ENCODE measurements around the gene ACSM4. TPM values are rescaled to one million over a fixed set of nuclear protein-coding genes. Genes with fewer than 3 reads are reported as not detected.

Gene ACSM4
- total and polyA plus RNA-seq, 2 experiments from 2014 or later, result not detected

DNA sequence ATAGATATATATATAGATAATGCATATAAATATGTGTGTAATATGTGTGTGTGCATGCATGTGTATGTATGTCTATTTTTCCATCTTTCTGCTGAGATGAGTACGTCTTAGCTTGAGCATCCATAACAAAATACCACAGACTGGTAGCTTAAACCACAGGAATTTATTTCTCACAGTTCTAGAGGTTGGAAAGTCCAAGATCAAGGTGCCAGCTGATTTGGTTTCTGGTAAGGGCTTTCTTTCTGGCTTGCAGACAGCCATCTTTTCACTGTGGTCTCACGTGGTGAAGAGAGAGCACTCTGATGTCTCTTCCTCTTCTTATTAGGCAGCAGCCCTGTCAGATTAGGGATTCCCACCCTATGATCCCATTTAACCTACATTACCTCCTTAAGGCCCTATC, 47.3 kb downstream of the ACSM4 start:
- H3K27ac ChIP-seq, result no peak overlapping the region
- in situ Hi-C loops (cut with MboI), result no loop called here
- H3K4me2 ChIP-seq (ENCODE audit: unreplicated experiment), result no peak overlapping the region
- no peak for DNase-seq
- 0 out of 2 replicates have a peak, but pooled peaks cover 6% of the 10 kb centered on the region for H3K27me3 ChIP-seq (replicated peaks; ENCODE audit: insufficient read depth)
- no peaks in the 10 kb centered on the region for H3K4me1 ChIP-seq (ENCODE audit: insufficient read depth)
- no peaks in the 10 kb centered on the region for H3F3A ChIP-seq (ENCODE audit: insufficient read depth)
- no peaks in the 10 kb centered on the region for H3K79me2 ChIP-seq (ENCODE audit: insufficient read depth)
- H3K36me3 ChIP-seq (ENCODE audit: low read depth), result no peaks in the 10 kb centered on the region
- no peak overlapping the region for H3K4me3 ChIP-seq
- H4K20me1 ChIP-seq (ENCODE audit: insufficient read depth), result no peaks in the 10 kb centered on the region
- 3 to 5% methylated on average over 2 of the region's 2 CpGs for WGBS, 2 experiments (ENCODE audit: low coverage in 1 of 2, low lambda C conversion rate in 2 of 2, missing lambda C conversion rate in 2 of 2)
- no peak overlapping the region for H3K9ac ChIP-seq
- no peak for TF ChIP-seq EZH2 (IDR thresholded peaks at IDR 0.05; ENCODE audit: insufficient read depth, poor library complexity, severe bottlenecking)
- TF ChIP-seq EZH2phosphoT487 (IDR thresholded peaks at IDR 0.05; ENCODE audit: insufficient read depth, low read depth), result no peak
- no peaks in the 10 kb centered on the region for H3K9me2 ChIP-seq (ENCODE audit: insufficient read depth)
- no peaks in the 10 kb centered on the region for H3K9me3 ChIP-seq (ENCODE audit: low read depth)
- H2AFZ ChIP-seq, result no peak overlapping the region

DNA sequence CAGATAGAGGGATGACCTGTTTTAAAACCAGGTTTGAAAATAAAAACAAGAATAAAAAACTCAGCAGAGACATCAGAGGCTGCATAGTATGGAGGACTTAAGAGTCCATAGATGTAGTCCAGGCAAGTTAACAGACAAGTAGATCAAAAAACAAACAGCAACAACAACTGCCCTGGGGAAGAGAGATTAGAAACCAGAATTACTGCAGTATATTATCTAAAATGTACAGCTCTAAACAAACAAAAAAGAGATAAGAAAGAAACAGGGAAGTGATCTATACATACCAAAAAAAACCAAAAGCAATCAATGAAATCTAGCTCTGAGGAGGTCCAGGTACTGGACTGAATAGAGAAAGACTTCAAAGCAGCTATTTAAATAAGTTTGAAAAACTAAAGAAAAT, 48.8 kb downstream of the ACSM4 start:
- in situ Hi-C loops (cut with MboI), result no loop called here
- Histone ChIP-seq H2AFZ (no peak overlapping the region), H3K4me1 (ENCODE audit: insufficient read depth) (no peaks in the 10 kb centered on the region), H3K4me2 (ENCODE audit: unreplicated experiment) (no peak overlapping the region), H3F3A (ENCODE audit: insufficient read depth) (no peaks in the 10 kb centered on the region), H3K27me3 (replicated peaks; ENCODE audit: insufficient read depth) (peaks cover 10% of the 10 kb centered on the region; the same call in 1 of the 2 replicates), H3K4me3 (no peak overlapping the region), H3K79me2 (ENCODE audit: insufficient read depth) (no peaks in the 10 kb centered on the region), H3K9me2 (ENCODE audit: insufficient read depth) (no peaks in the 10 kb centered on the region), H4K20me1 (ENCODE audit: insufficient read depth) (no peaks in the 10 kb centered on the region), H3K9me3 (ENCODE audit: low read depth) (no peaks in the 10 kb centered on the region), H3K9ac (no peak overlapping the region), H3K36me3 (ENCODE audit: low read depth) (no peaks in the 10 kb centered on the region), H3K27ac (no peak overlapping the region)
- DNase-seq, result no peak
- TF ChIP-seq EZH2 (IDR thresholded peaks at IDR 0.05; ENCODE audit: insufficient read depth, poor library complexity, severe bottlenecking) (no peak), EZH2phosphoT487 (IDR thresholded peaks at IDR 0.05; ENCODE audit: insufficient read depth, low read depth) (no peak)

DNA sequence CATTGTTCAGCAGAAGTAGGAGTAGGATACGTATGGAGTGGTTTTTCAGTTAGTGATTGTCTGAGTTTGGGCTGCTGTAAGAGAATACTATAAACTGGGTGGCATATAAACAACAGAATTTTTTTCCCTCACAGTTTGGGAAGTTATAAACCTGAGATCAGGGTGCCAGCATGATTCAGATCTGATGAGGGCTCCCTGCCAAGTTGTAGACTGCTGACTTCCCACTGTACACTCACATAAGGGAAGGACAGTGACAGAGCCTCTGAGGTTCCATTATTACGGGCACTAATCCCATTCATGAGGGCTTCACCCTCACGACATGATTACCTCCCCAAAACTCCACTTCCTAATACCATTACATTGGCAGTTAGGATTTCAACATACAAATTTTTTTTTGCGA, 50.7 kb downstream of the ACSM4 start:
- no peak for TF ChIP-seq EZH2 (IDR thresholded peaks at IDR 0.05; ENCODE audit: insufficient read depth, poor library complexity, severe bottlenecking)
- TF ChIP-seq EZH2phosphoT487 (IDR thresholded peaks at IDR 0.05; ENCODE audit: insufficient read depth, low read depth), result no peak
- H3K9me3 ChIP-seq (ENCODE audit: low read depth), result no peaks in the 10 kb centered on the region
- no peak overlapping the region for H3K27ac ChIP-seq
- no peak overlapping the region for H2AFZ ChIP-seq
- no peak overlapping the region for H3K9ac ChIP-seq
- H3K36me3 ChIP-seq (ENCODE audit: low read depth), result no peaks in the 10 kb centered on the region
- H3K27me3 ChIP-seq (replicated peaks; ENCODE audit: insufficient read depth), result peaks cover 24% of the 10 kb centered on the region; the same call in 1 of the 2 replicates
- no peaks in the 10 kb centered on the region for H3F3A ChIP-seq (ENCODE audit: insufficient read depth)
- in situ Hi-C loops (cut with MboI), result no loop called here
- peak; percentile 48 for DNase-seq
- H4K20me1 ChIP-seq (ENCODE audit: insufficient read depth), result no peaks in the 10 kb centered on the region
- H3K4me1 ChIP-seq (ENCODE audit: insufficient read depth), result no peaks in the 10 kb centered on the region
- H3K79me2 ChIP-seq (ENCODE audit: insufficient read depth), result no peaks in the 10 kb centered on the region
- no peak overlapping the region for H3K4me3 ChIP-seq
- H3K4me2 ChIP-seq (ENCODE audit: unreplicated experiment), result no peak overlapping the region
- WGBS, 2 experiments (ENCODE audit: low coverage in 1 of 2, low lambda C conversion rate in 2 of 2, missing lambda C conversion rate in 2 of 2), result 23 to 29% methylated on average over 4 of the region's 4 CpGs
- no peaks in the 10 kb centered on the region for H3K9me2 ChIP-seq (ENCODE audit: insufficient read depth)

DNA sequence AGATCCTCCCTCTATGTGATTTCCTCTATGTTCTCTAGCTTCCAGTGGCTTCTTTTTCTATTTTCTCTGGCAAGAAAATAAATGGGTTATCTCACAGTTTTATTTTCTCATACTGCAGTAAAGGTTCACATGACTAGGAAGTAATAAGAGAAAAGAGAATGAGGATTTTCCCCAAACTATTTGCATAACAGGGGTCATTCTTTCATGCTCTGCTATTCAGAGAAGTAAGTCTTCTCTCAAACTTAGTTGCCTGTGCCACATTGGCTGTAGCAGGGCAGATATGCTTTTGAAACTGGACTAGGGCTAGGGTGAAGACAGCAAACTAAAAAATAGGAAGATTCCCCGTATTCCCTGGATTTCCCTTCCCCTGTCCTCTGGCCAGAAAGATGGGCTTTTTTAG, 57.4 kb downstream of the ACSM4 start:
- Histone ChIP-seq H2AFZ (no peak overlapping the region), H3K79me2 (ENCODE audit: insufficient read depth) (no peaks in the 10 kb centered on the region), H3F3A (ENCODE audit: insufficient read depth) (no peaks in the 10 kb centered on the region), H3K27ac (no peak overlapping the region), H3K9me2 (ENCODE audit: insufficient read depth) (no peaks in the 10 kb centered on the region), H3K36me3 (ENCODE audit: low read depth) (no peaks in the 10 kb centered on the region), H3K4me2 (ENCODE audit: unreplicated experiment) (no peak overlapping the region), H3K4me1 (ENCODE audit: insufficient read depth) (no peaks in the 10 kb centered on the region), H3K9me3 (ENCODE audit: low read depth) (no peaks in the 10 kb centered on the region), H3K27me3 (replicated peaks; ENCODE audit: insufficient read depth) (peaks cover 33% of the 10 kb centered on the region; the same call in 1 of the 2 replicates), H3K9ac (no peak overlapping the region), H3K4me3 (no peak overlapping the region), H4K20me1 (ENCODE audit: insufficient read depth) (no peaks in the 10 kb centered on the region)
- in situ Hi-C loops (cut with MboI), result no loop called here
- DNase-seq, result no peak
- WGBS, 2 experiments (ENCODE audit: low coverage in 1 of 2, low lambda C conversion rate in 2 of 2, missing lambda C conversion rate in 2 of 2), result 39 to 61% methylated on average over 1 of the region's 1 CpG
- TF ChIP-seq EZH2phosphoT487 (IDR thresholded peaks at IDR 0.05; ENCODE audit: insufficient read depth, low read depth), result no peak

DNA sequence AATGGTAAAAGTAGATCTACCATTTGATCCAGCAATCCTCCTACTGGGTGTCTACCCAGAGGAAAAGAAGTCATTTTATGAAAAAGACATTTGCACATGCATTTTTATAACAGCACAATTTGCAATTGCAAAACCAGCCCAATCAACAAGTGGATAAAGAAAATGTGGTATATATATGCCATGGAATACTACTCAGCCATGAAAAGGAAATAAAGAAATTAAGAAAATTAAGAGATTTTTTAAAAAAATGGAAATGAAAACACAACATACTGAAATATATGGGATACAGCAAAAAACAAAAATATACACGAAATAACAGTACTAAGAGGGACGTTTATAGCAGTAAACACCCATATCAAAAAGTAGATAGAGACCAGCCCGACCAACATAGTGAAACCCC, 58.9 kb downstream of the ACSM4 start:
- Histone ChIP-seq H3K9me3 (ENCODE audit: low read depth) (no peaks in the 10 kb centered on the region), H3K27ac (no peak overlapping the region), H3K9me2 (ENCODE audit: insufficient read depth) (no peaks in the 10 kb centered on the region), H3K27me3 (replicated peaks; ENCODE audit: insufficient read depth) (peaks cover 28% of the 10 kb centered on the region; the same call in 1 of the 2 replicates), H3K79me2 (ENCODE audit: insufficient read depth) (no peaks in the 10 kb centered on the region), H3K4me1 (ENCODE audit: insufficient read depth) (0 out of 2 replicates have a peak, but pooled peaks cover 2% of the 10 kb centered on the region), H3K36me3 (ENCODE audit: low read depth) (no peaks in the 10 kb centered on the region), H3K9ac (no peak overlapping the region), H2AFZ (no peak overlapping the region), H4K20me1 (ENCODE audit: insufficient read depth) (no peaks in the 10 kb centered on the region), H3F3A (ENCODE audit: insufficient read depth) (no peaks in the 10 kb centered on the region), H3K4me2 (ENCODE audit: unreplicated experiment) (no peak overlapping the region), H3K4me3 (no peak overlapping the region)
- no peak for TF ChIP-seq EZH2phosphoT487 (IDR thresholded peaks at IDR 0.05; ENCODE audit: insufficient read depth, low read depth)
- no peak for TF ChIP-seq EZH2 (IDR thresholded peaks at IDR 0.05; ENCODE audit: insufficient read depth, poor library complexity, severe bottlenecking)
- in situ Hi-C loops (cut with MboI), result no loop called here
- 17% methylated on average over 3 of the region's 3 CpGs for WGBS, 2 experiments (ENCODE audit: low coverage in 1 of 2, low lambda C conversion rate in 2 of 2, missing lambda C conversion rate in 2 of 2)
- no peak for DNase-seq

Measured in GM23248 (cell line).